T1000 (cell line): ENCODE data around the gene CCS.
A peak's percentile ranks its signal among the peaks of the same experiment; 100 is the strongest.
"Not testable (repeated sequence)": the region's sequence is repeated elsewhere in the genome, so short reads cannot be mapped to it uniquely, and the experiment has no call there.

Source experiments
- DNase-seq: peaks from one replicate; lab custom pipeline; 2025; ENCODE audit warnings: mixed read lengths; lab: John Stamatoyannopoulos, UW

The CCS gene

GRCh38 chr11:66561178-66561974 lies 31.6 kb upstream of the CCS start:
- no peak for DNase-seq

- DNase-seq: no peak
Measured at GRCh38 chr11:66561975-66562248, 31.1 kb upstream of the CCS start.

DNA sequence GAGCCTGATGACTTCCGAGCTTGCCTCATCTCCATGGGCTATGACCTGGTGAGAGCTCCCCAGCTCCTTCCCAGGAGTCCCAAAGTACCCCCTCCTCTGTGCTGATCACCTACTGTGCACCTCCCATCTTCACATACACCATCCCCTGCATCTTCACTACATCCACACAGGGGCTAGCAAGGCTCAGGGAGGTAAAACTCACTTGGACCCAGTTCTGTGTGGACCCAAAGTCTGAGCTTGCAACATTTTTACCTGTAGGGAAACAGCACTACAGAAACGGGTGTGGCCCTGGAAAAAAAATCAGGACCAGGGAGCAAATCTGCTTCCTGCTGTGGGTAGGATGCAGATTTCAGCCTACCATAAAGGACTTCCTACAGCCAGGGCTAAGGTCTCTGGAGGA lies 30.7 kb upstream of the CCS start:
- no peak for DNase-seq

DNA sequence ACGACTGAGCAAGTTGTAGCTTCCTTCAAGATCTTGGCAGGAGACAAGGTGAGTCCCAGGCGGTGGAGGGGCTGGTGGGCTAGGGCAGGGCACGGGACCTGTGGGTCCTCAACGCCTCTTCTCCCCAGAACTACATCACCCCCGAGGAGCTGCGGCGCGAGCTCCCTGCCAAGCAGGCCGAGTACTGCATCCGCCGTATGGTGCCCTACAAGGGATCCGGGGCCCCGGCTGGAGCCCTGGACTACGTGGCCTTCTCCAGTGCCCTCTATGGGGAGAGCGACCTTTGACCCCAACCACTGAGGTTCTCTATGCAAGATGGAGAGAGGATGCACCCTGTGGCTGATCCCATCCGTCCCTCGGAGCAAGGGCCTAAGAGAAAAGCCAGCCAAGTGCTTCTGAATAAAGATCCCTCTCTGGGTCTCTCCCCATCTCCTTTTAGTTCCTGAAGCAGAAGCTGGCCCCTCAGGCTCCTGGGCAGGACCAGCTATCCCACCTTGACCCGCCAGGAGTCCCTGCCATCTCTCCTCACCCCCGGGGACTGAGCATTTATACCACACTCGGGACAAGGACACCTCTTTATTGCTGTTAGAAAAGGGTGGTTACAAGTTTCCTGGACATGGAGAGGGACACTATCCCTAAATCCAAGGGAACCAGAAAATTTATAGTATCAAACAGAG lies 29.9 kb upstream of the CCS start:
- no peak for DNase-seq

- DNase-seq: no peak
Measured at GRCh38 chr11:66563832-66564231, 29.2 kb upstream of the CCS start.

- DNase-seq: no peak
Measured at GRCh38 chr11:66564538-66564937, 28.4 kb upstream of the CCS start.

DNA sequence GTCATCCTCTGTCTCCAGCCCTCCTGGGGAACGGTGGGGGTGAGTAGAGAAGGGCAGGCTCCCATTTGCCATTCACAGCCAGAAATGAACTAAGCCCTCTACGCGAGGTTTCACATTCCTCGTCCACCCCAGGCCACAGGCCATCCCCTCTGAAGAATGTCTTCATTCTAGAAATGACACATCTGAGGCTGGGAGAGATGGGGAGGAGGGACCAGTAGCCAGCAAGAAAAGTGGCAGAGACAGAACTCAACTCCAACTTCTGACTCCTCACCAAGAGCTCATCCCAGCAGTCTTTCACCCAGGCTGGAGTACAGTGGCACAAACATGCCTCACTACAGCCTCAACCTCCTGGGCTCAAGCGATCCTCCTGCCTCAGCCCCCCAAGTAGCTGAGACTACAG lies 28.0 kb upstream of the CCS start:
- DNase-seq: no peak

DNA sequence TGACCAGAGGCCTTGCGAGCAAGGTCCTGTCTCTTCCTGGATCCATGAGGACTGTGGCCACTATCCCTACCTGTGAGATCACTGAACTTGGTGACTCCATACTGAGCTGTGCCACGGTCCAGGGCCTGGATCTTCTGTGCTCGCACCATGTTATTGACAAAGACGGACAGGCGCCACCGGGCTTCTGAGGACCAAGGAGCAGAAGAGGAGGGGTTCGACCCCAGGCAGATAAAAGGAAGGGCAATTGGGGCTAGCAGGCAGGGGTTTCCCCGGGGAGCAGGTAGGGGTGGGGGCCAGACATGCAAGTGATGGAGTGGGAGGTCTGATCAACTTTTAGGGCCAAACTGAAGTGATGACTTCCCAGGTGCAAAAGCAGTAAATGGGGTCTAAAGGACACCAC lies 26.8 kb upstream of the CCS start:
- no peak for DNase-seq

- DNase-seq: no peak
Measured at GRCh38 chr11:66567787-66568123, 25.2 kb upstream of the CCS start.

GRCh38 chr11:66568124-66568916 lies 24.7 kb upstream of the CCS start, which contains the start of gene CTSF:
CTSF (minus strand) TSS chr11:66568606; CDS start chr11:66568486, 120 bp downstream.
- DNase-seq: peak; percentile 61

- DNase-seq: no peak
Measured at GRCh38 chr11:66569076-66569475, 23.9 kb upstream of the CCS start.

- no peak for DNase-seq
Measured at GRCh38 chr11:66570079-66570849, 22.7 kb upstream of the CCS start.

DNA sequence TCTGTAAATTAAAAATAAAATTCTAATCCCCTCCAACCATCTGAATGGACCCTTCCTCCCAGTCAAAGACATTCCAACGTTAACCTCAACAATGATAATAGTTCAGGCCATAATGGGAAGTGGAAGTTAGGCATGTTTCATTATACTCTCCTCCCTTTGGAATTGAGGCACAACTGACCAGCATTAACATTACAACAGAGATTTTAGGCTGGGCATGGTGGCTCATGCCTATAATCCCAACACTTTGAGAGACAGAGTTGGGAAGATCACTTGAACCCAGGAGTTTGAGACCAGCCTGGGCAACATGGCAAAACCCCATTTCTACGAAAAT lies 22.2 kb upstream of the CCS start:
- DNase-seq: no peak

GRCh38 chr11:66579017-66579606 lies 13.9 kb upstream of the CCS start:
- DNase-seq: peak; percentile 25

- no peak for DNase-seq
Measured at GRCh38 chr11:66580803-66581202, 12.2 kb upstream of the CCS start.

- no peak for DNase-seq
Measured at GRCh38 chr11:66581261-66581660, 11.7 kb upstream of the CCS start.

- not testable (repeated sequence) for DNase-seq
Measured at GRCh38 chr11:66582565-66583147, 10.3 kb upstream of the CCS start.

DNA sequence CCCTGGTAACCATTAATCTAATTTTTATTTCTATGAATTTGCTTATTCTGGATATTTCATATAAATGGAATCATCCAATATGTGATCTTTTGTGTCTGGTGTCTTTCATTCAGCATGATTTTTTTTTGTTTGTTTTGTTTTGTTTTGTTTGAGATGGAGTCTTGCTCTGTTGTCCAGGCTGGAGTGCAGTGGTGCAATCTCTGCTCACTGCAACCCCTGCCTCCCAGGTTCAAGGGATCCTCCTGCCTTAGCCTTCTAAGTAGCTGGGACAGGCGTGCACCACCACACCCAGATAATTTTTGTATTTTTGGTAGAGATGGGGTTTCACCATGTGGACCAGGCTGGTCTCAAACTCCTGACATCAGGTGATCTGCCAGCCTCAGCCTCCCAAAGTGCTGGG lies 7.5 kb upstream of the CCS start:
- DNase-seq: not testable (repeated sequence)

DNA sequence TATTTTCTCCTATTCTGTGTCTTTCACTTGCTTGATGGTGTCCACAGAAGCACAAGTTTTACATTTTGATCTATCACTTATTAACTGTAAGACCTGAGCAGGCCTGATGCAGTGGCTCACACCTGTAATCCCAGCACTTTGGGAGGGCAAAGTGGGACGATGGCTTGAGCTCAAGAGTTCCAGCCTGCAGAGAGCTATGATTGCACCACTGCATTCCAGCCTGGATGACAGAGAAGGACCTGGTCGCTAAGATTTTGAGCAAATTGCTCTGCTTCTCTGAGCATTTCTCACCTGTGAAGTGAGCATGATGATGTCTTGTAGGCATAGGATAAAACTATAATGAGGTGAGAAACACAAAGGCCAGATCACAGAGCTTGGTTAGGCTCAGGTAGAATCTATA lies 6.8 kb upstream of the CCS start:
- DNase-seq: no peak

GRCh38 chr11:66589315-66589714 lies 3.7 kb upstream of the CCS start:
- not testable (repeated sequence) for DNase-seq

DNA sequence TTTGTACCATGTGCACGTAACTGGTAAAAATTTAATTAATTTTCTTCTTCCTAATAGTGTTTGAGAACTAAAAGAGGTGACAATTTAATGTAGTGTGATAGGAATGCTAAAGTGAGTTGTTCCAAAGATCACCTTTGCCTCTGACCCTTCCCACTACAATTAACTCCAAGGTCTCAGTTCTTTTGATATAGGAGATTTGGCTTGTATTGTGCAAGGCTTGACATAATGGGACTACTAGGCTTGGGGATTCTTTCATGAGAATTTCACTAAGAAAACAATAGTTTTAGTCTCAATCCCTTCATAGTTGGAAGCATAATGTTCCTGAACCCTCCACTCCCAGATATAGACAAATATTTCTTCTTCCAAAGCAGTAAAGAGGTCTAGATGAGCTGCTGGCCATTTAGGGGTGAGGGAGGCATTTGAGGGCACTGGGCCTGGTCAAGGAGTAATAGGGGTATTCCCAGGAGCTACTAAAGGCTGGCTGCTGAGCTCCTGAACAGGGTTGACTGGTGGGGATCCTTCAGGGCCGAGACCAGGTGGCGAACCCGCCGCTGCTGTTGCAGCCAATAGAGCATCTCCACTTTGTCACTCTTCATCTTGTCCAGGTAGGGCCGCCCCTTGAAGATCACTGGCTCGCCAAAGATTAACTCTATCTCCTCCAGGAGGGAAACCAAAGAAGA lies 2.8 kb upstream of the CCS start:
- no peak for DNase-seq
